Measurements from ENCODE around the gene OR5I1. TPM values are rescaled to one million over a fixed set of nuclear protein-coding genes. Genes with fewer than 3 reads are reported as not detected.
"Not testable (repeated sequence)": the region's sequence is repeated elsewhere in the genome, so short reads cannot be mapped to it uniquely, and the experiment has no call there.

OR5I1 gene
- not detected in 2 replicates for total RNA-seq (2014; rRNA removed; shearing (Covaris generic))

- Histone ChIP-seq H3K27me3 (ENCODE audit: control insufficient read depth, insufficient read depth, low read length) (no peaks in the 10 kb centered on the region), H3K4me3 (ENCODE audit: insufficient read depth, low read depth, low read length) (no peak within 1 kb of the TSS), H3K36me3 (replicated peaks; ENCODE audit: control insufficient read depth, insufficient read depth, low read length) (no peaks in the 10 kb centered on the region)
- DNase-seq = no peak
Measured at GRCh38 chr11:55936300-55936699, at the start of gene OR5I1. Gene OR5I1, minus strand, starts transcription at chr11:55936400. Its CDS starts 0 bp downstream, at chr11:55936400.

- no peaks in the 10 kb centered on the region for H3K27me3 ChIP-seq (ENCODE audit: control insufficient read depth, insufficient read depth, low read length)
Measured at GRCh38 chr11:55970935-55971334, 34.7 kb upstream of the OR5I1 start.

GRCh38 chr11:55969845-55970244, 33.6 kb upstream of the OR5I1 start, which contains the start of gene OR10AG1:
Gene OR10AG1, minus strand, starts transcription at chr11:55969945. Its CDS starts 38 bp downstream, at chr11:55969907.
- Histone ChIP-seq H3K4me3 (ENCODE audit: insufficient read depth, low read depth, low read length) (no peak within 1 kb of the TSS), H3K27me3 (ENCODE audit: control insufficient read depth, insufficient read depth, low read length) (no peaks in the 10 kb centered on the region), H3K36me3 (replicated peaks; ENCODE audit: control insufficient read depth, insufficient read depth, low read length) (no peaks in the 10 kb centered on the region)
- no peak for DNase-seq

More at GRCh38 chr11:55970935-55971334, 34.7 kb upstream of the OR5I1 start:
- Histone ChIP-seq H3K4me3 (ENCODE audit: insufficient read depth, low read depth, low read length) (no peak overlapping the region), H3K36me3 (replicated peaks; ENCODE audit: control insufficient read depth, insufficient read depth, low read length) (no peaks in the 10 kb centered on the region)
- DNase-seq = no peak

GRCh38 chr11:55967914-55968313, 31.7 kb upstream of the OR5I1 start:
- Histone ChIP-seq H3K4me3 (ENCODE audit: insufficient read depth, low read depth, low read length) (no peak overlapping the region), H3K27me3 (ENCODE audit: control insufficient read depth, insufficient read depth, low read length) (no peaks in the 10 kb centered on the region)
- no peak for DNase-seq

GRCh38 chr11:55966391-55966790, 30.2 kb upstream of the OR5I1 start:
- no peak for DNase-seq
- Histone ChIP-seq H3K4me3 (ENCODE audit: insufficient read depth, low read depth, low read length) (no peak overlapping the region), H3K36me3 (replicated peaks; ENCODE audit: control insufficient read depth, insufficient read depth, low read length) (no peaks in the 10 kb centered on the region), H3K27me3 (ENCODE audit: control insufficient read depth, insufficient read depth, low read length) (no peaks in the 10 kb centered on the region)

More at GRCh38 chr11:55967914-55968313, 31.7 kb upstream of the OR5I1 start:
- no peaks in the 10 kb centered on the region for H3K36me3 ChIP-seq (replicated peaks; ENCODE audit: control insufficient read depth, insufficient read depth, low read length)

GRCh38 chr11:55956521-55956920, 20.3 kb upstream of the OR5I1 start:
- H3K27me3 ChIP-seq (ENCODE audit: control insufficient read depth, insufficient read depth, low read length) = no peaks in the 10 kb centered on the region
- DNase-seq = no peak

GRCh38 chr11:55949330-55949729, 13.1 kb upstream of the OR5I1 start:
- H3K36me3 ChIP-seq (replicated peaks; ENCODE audit: control insufficient read depth, insufficient read depth, low read length) = no peaks in the 10 kb centered on the region
- DNase-seq = no peak
- H3K4me3 ChIP-seq (ENCODE audit: insufficient read depth, low read depth, low read length) = no peak overlapping the region
- no peaks in the 10 kb centered on the region for H3K27me3 ChIP-seq (ENCODE audit: control insufficient read depth, insufficient read depth, low read length)

More at GRCh38 chr11:55956521-55956920, 20.3 kb upstream of the OR5I1 start:
- no peaks in the 10 kb centered on the region for H3K36me3 ChIP-seq (replicated peaks; ENCODE audit: control insufficient read depth, insufficient read depth, low read length)
- no peak overlapping the region for H3K4me3 ChIP-seq (ENCODE audit: insufficient read depth, low read depth, low read length)

GRCh38 chr11:55942785-55943392, 6.7 kb upstream of the OR5I1 start:
- Histone ChIP-seq H3K27me3 (ENCODE audit: control insufficient read depth, insufficient read depth, low read length) (no peaks in the 10 kb centered on the region), H3K36me3 (replicated peaks; ENCODE audit: control insufficient read depth, insufficient read depth, low read length) (no peaks in the 10 kb centered on the region), H3K4me3 (ENCODE audit: insufficient read depth, low read depth, low read length) (no peak overlapping the region)
- peak; percentile 4 for DNase-seq

- no peak for DNase-seq
- Histone ChIP-seq H3K27me3 (ENCODE audit: control insufficient read depth, insufficient read depth, low read length) (no peaks in the 10 kb centered on the region), H3K4me3 (ENCODE audit: insufficient read depth, low read depth, low read length) (no peak overlapping the region), H3K36me3 (replicated peaks; ENCODE audit: control insufficient read depth, insufficient read depth, low read length) (no peaks in the 10 kb centered on the region)
Measured at GRCh38 chr11:55920537-55920936, 15.7 kb downstream of the OR5I1 start.

GRCh38 chr11:55914482-55914881, 21.7 kb downstream of the OR5I1 start, which contains the start of gene OR5W2:
Gene OR5W2, minus strand, starts transcription at chr11:55914582. Its CDS starts 0 bp downstream, at chr11:55914582.
- no peaks in the 10 kb centered on the region for H3K27me3 ChIP-seq (ENCODE audit: control insufficient read depth, insufficient read depth, low read length)
- no peak within 1 kb of the TSS for H3K4me3 ChIP-seq (ENCODE audit: insufficient read depth, low read depth, low read length)

GRCh38 chr11:55902308-55902707, 33.9 kb downstream of the OR5I1 start:
- no peak for DNase-seq
- Histone ChIP-seq H3K27me3 (ENCODE audit: control insufficient read depth, insufficient read depth, low read length) (no peaks in the 10 kb centered on the region), H3K4me3 (ENCODE audit: insufficient read depth, low read depth, low read length) (no peak overlapping the region), H3K36me3 (replicated peaks; ENCODE audit: control insufficient read depth, insufficient read depth, low read length) (no peaks in the 10 kb centered on the region)

More at GRCh38 chr11:55914482-55914881, 21.7 kb downstream of the OR5I1 start, which contains the start of gene OR5W2:
- DNase-seq = no peak
- no peaks in the 10 kb centered on the region for H3K36me3 ChIP-seq (replicated peaks; ENCODE audit: control insufficient read depth, insufficient read depth, low read length)

GRCh38 chr11:55895216-55895615, 41.0 kb downstream of the OR5I1 start:
- no peak overlapping the region for H3K4me3 ChIP-seq (ENCODE audit: insufficient read depth, low read depth, low read length)
- H3K36me3 ChIP-seq (replicated peaks; ENCODE audit: control insufficient read depth, insufficient read depth, low read length) = no peaks in the 10 kb centered on the region
- DNase-seq = no peak
- H3K27me3 ChIP-seq (ENCODE audit: control insufficient read depth, insufficient read depth, low read length) = no peaks in the 10 kb centered on the region

GRCh38 chr11:55885481-55885880, 50.7 kb downstream of the OR5I1 start:
- DNase-seq; H3K4me3 ChIP-seq (ENCODE audit: insufficient read depth, low read depth, low read length); H3K36me3 ChIP-seq (replicated peaks; ENCODE audit: control insufficient read depth, insufficient read depth, low read length); H3K27me3 ChIP-seq (ENCODE audit: control insufficient read depth, insufficient read depth, low read length): not testable (repeated sequence)
